ENCODE results near the gene GUCY1B1.
"Not testable (repeated sequence)": the region's sequence is repeated elsewhere in the genome, so short reads cannot be mapped to it uniquely, and the experiment has no call there.

Gene GUCY1B1

GRCh38 chr4:155761916-155762315, 3.1 kb downstream of the GUCY1B1 start:
- DNase-seq = no peak

GRCh38 chr4:155762334-155762733, 3.5 kb downstream of the GUCY1B1 start:
- no peak for DNase-seq

GRCh38 chr4:155763551-155763950, 4.7 kb downstream of the GUCY1B1 start:
- no peak for DNase-seq

- DNase-seq = no peak
Observed at GRCh38 chr4:155765149-155765548, 6.3 kb downstream of the GUCY1B1 start.

- no peak for DNase-seq
Observed at GRCh38 chr4:155766622-155767021, 7.8 kb downstream of the GUCY1B1 start.

- DNase-seq = no peak
Observed at GRCh38 chr4:155768370-155768769, 9.5 kb downstream of the GUCY1B1 start.

- no peak for DNase-seq
Observed at GRCh38 chr4:155769090-155769489, 10.3 kb downstream of the GUCY1B1 start.

- DNase-seq = no peak
Observed at GRCh38 chr4:155772459-155773195, 13.8 kb downstream of the GUCY1B1 start.

GRCh38 chr4:155773196-155773800, 14.5 kb downstream of the GUCY1B1 start:
- DNase-seq = no peak

- DNase-seq = no peak
Observed at GRCh38 chr4:155774033-155774432, 15.2 kb downstream of the GUCY1B1 start.

- DNase-seq = no peak
Observed at GRCh38 chr4:155777971-155778735, 19.3 kb downstream of the GUCY1B1 start.

GRCh38 chr4:155780775-155781174, 22.0 kb downstream of the GUCY1B1 start:
- no peak for DNase-seq

GRCh38 chr4:155781249-155781831, 22.5 kb downstream of the GUCY1B1 start:
- no peak for DNase-seq

GRCh38 chr4:155784637-155785036, 25.8 kb downstream of the GUCY1B1 start:
- DNase-seq = no peak

GRCh38 chr4:155785828-155786227, 27.0 kb downstream of the GUCY1B1 start:
- DNase-seq = no peak

- peak in 1 of 58 donors; percentile 21 for DNase-seq
Observed at GRCh38 chr4:155787113-155787710, 28.4 kb downstream of the GUCY1B1 start.

- DNase-seq = peak in 2 of 58 donors; percentile 11 to 15
Observed at GRCh38 chr4:155789391-155789790, 30.6 kb downstream of the GUCY1B1 start.

- DNase-seq = peak in 1 of 58 donors; percentile 33
Observed at GRCh38 chr4:155789982-155790381, 31.2 kb downstream of the GUCY1B1 start.

GRCh38 chr4:155794589-155795236, 35.9 kb downstream of the GUCY1B1 start:
- no peak for DNase-seq

GRCh38 chr4:155795991-155796390, 37.2 kb downstream of the GUCY1B1 start:
- DNase-seq = no peak

- not testable (repeated sequence) for DNase-seq
Observed at GRCh38 chr4:155797581-155797980, 38.8 kb downstream of the GUCY1B1 start.
